Activated CD4-positive, alpha-beta T cell treated with anti-CD3 and anti-CD28 coated beads for 24 hours (primary cell): ENCODE measurements around the gene MDM2.

Source experiments
- DNase-seq, 2 donors: peaks; one replicate each; pipeline ENCODE4 v3.0.0-alpha.2; 2020; ENCODE audit warnings: low read depth in 2 of 2

The MDM2 gene

GRCh38 chr12:68851592-68852306 is 43.8 kb downstream of the MDM2 start:
- no peak for DNase-seq

- DNase-seq: no peak
These were observed 45.6 kb downstream of the MDM2 start for GRCh38 chr12:68853396-68854077.

- no peak for DNase-seq
These were observed 46.1 kb downstream of the MDM2 start for GRCh38 chr12:68854078-68854468.

GRCh38 chr12:68854554-68854953 is 46.6 kb downstream of the MDM2 start:
- DNase-seq: no peak

GRCh38 chr12:68855111-68855510 is 47.1 kb downstream of the MDM2 start:
- DNase-seq: no peak

GRCh38 chr12:68855771-68856170 is 47.8 kb downstream of the MDM2 start:
- no peak for DNase-seq

GRCh38 chr12:68856510-68856909 is 48.5 kb downstream of the MDM2 start:
- DNase-seq: no peak

GRCh38 chr12:68861890-68862289 is 53.9 kb downstream of the MDM2 start:
- no peak for DNase-seq

GRCh38 chr12:68863109-68863770 is 55.3 kb downstream of the MDM2 start:
- no peak for DNase-seq

- peak in 1 of 2 donors; percentile 19 for DNase-seq
These were observed 56.0 kb downstream of the MDM2 start for GRCh38 chr12:68863886-68864454.

- DNase-seq: no peak
These were observed 56.6 kb downstream of the MDM2 start for GRCh38 chr12:68864604-68865003.

GRCh38 chr12:68865399-68866164 is 57.6 kb downstream of the MDM2 start:
- no peak for DNase-seq

GRCh38 chr12:68866950-68867349 is 59.0 kb downstream of the MDM2 start:
- DNase-seq: no peak

- no peak for DNase-seq
These were observed 59.6 kb downstream of the MDM2 start for GRCh38 chr12:68867606-68868005.

- DNase-seq: no peak
These were observed 60.2 kb downstream of the MDM2 start for GRCh38 chr12:68868043-68868790.

- DNase-seq: no peak
These were observed 62.0 kb downstream of the MDM2 start for GRCh38 chr12:68870011-68870410.

- no peak for DNase-seq
These were observed 62.5 kb downstream of the MDM2 start for GRCh38 chr12:68870443-68870842.

- no peak for DNase-seq
These were observed 63.4 kb downstream of the MDM2 start for GRCh38 chr12:68871396-68871795.

GRCh38 chr12:68871921-68872320 is 63.9 kb downstream of the MDM2 start:
- DNase-seq: no peak

- DNase-seq: no peak
These were observed 65.3 kb downstream of the MDM2 start for GRCh38 chr12:68873316-68873715.

- no peak for DNase-seq
These were observed 68.5 kb downstream of the MDM2 start for GRCh38 chr12:68876461-68876860.
